ENCODE data around the gene MON2. TPM values are rescaled to one million over a fixed set of nuclear protein-coding genes. Genes with fewer than 3 reads are reported as not detected.

The MON2 gene
- total and polyA plus RNA-seq, 2 donors (not counting 3 experiments of a cell fraction or from before 2014, with no cell fraction given): 8.9 to 41.8 TPM

DNA sequence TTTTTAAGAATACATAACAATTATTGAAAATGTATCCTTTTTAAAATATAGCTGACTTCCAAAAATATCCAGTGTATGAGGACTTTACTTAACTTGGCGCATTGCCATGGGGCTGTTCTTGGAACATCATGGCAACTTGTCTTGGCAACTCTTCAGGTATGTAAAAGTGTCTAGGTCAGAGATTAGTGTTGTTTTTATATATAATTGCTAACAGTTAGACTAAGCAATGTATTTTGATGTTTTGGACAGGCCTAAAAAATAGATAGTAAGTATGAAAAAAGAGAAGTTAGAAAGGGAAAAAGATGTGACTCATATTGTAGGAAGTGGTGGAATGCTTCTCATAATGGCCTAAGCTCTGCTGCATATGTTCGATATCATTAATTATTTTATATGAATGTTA lies 70.9 kb downstream of the MON2 start:
- no TSS peak for BruUV-seq (replicated peaks)
- FAIRE-seq: peak; percentile 73
- no peaks in the 10 kb centered on the region for H3K9me3 ChIP-seq (replicated peaks; ENCODE audit: control insufficient read depth, insufficient read depth, low read length)
- peak overlapping the region; percentile 29 for H3K4me2 ChIP-seq (ENCODE audit: insufficient read depth, low read length)
- no peaks in the 10 kb centered on the region for H3K27me3 ChIP-seq (ENCODE audit: control insufficient read depth in 2 of 2, insufficient read depth in 2 of 2, low read length in 2 of 2)
- H3K27ac ChIP-seq (ENCODE audit: insufficient read depth, low read depth, low read length): no peak overlapping the region
- H3K9ac ChIP-seq (replicated peaks; ENCODE audit: extremely low read depth, insufficient read depth, low read length): no peak overlapping the region
- no peaks in the 10 kb centered on the region for H3K9me1 ChIP-seq (replicated peaks; ENCODE audit: control insufficient read depth, extremely low read depth, insufficient read depth, low read length)
- dilution Hi-C loops (cut with MboI; ENCODE audit: extremely low pct_ligation_motif_present, low sequenced_read_pairs) (no loop called here), intact Hi-C loops (cut with micrococcal nuclease) (no loop called here)
- no peaks in the 10 kb centered on the region for H4K20me1 ChIP-seq (replicated peaks; ENCODE audit: control insufficient read depth, extremely low read depth, insufficient read depth, low read length)
- peaks cover 10% of the 10 kb centered on the region for H3K4me1 ChIP-seq (ENCODE audit: control insufficient read depth, extremely low read depth, insufficient read depth, low read length)
- H3K4me3 ChIP-seq (replicated peaks in 1 of 3; ENCODE audit: insufficient read depth in 1 of 3, low read depth in 1 of 3, low read length in 3 of 3): no peak overlapping the region
- peak; percentile 78 for DNase-seq (ENCODE audit: low read depth, low spot score)
- CTCF ChIA-PET: interaction anchor here (0.7 to 1.7 kb wide), 9 partner anchors 10 to 261 kb away, joined by 3 to 7 read pairs (median 5); no protein-coding TSS in a partner anchor
- TF ChIP-seq, protein P1, sequence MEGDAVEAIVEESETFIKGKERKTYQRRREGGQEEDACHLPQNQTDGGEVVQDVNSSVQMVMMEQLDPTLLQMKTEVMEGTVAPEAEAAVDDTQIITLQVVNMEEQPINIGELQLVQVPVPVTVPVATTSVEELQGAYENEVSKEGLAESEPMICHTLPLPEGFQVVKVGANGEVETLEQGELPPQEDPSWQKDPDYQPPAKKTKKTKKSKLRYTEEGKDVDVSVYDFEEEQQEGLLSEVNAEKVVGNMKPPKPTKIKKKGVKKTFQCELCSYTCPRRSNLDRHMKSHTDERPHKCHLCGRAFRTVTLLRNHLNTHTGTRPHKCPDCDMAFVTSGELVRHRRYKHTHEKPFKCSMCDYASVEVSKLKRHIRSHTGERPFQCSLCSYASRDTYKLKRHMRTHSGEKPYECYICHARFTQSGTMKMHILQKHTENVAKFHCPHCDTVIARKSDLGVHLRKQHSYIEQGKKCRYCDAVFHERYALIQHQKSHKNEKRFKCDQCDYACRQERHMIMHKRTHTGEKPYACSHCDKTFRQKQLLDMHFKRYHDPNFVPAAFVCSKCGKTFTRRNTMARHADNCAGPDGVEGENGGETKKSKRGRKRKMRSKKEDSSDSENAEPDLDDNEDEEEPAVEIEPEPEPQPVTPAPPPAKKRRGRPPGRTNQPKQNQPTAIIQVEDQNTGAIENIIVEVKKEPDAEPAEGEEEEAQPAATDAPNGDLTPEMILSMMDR (IDR thresholded peaks at IDR 0.05; ENCODE audit: extremely low read depth in 1 of 2, insufficient read depth in 1 of 2, low read depth in 1 of 2, low read length in 2 of 2): no peak
- TF ChIP-seq JUN (IDR thresholded peaks at IDR 0.05; ENCODE audit: borderline replicate concordance, insufficient read depth, insufficient read length, low read depth) (peak; percentile 15), POLR2A (IDR thresholded peaks at IDR 0.05; ENCODE audit: low read depth, low read length) (no peak), FOS (IDR thresholded peaks at IDR 0.05; ENCODE audit: borderline replicate concordance, insufficient read depth, low read length) (peak; percentile 44), GATA2 (IDR thresholded peaks at IDR 0.05; ENCODE audit: insufficient read depth, insufficient read length, low read depth, low read length) (no peak), EZH2 (IDR thresholded peaks at IDR 0.05; ENCODE audit: borderline replicate concordance, low read depth, low read length, severe bottlenecking) (no peak), MYC (IDR thresholded peaks at IDR 0.05; ENCODE audit: low read depth, low read length) (no peak)
- TF ChIP-seq, protein P2, sequence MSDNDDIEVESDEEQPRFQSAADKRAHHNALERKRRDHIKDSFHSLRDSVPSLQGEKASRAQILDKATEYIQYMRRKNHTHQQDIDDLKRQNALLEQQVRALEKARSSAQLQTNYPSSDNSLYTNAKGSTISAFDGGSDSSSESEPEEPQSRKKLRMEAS (IDR thresholded peaks at IDR 0.05; ENCODE audit: insufficient read depth, insufficient read length): no peak
- H3K36me3 ChIP-seq (ENCODE audit: control insufficient read depth in 2 of 2, extremely low read depth in 1 of 2, insufficient read depth in 2 of 2, low read length in 2 of 2): peaks cover 0 to 5% of the 10 kb centered on the region in 2 experiments
- POLR2A ChIA-PET: no interaction called here
- H2AFZ ChIP-seq (ENCODE audit: low read depth, low read length): no peak overlapping the region
- H3K79me2 ChIP-seq (ENCODE audit: control insufficient read depth, insufficient read depth, low read length): no peaks in the 10 kb centered on the region

All from endothelial cell of umbilical vein (primary cell).